Glutamatergic neuron (in vitro differentiated cells): ENCODE data around the gene RHBDD3. TPM values are rescaled to one million over a fixed set of nuclear protein-coding genes. Genes with fewer than 3 reads are reported as not detected.

Experiments used
- DNase-seq: peaks from one replicate; pipeline ENCODE4 v3.0.0; 2022
- H3K27ac Mint-ChIP-seq: one replicate; pipeline ENCODE4 v1.8.0; 2020; ENCODE audit warnings: mild to moderate bottlenecking, mixed read lengths, inconsistent platforms; ENCODE audit not compliant: unreplicated experiment
- H3K27me3 Mint-ChIP-seq: one replicate; pipeline ENCODE4 v1.8.0; 2020; ENCODE audit warnings: mild to moderate bottlenecking, moderate library complexity, mixed read lengths, inconsistent platforms; ENCODE audit not compliant: unreplicated experiment
- H3K36me3 Mint-ChIP-seq: one replicate; pipeline ENCODE4 v1.8.0; 2020; ENCODE audit warnings: mild to moderate bottlenecking, mixed read lengths, inconsistent platforms; ENCODE audit not compliant: unreplicated experiment
- H3K4me1 Mint-ChIP-seq: one replicate; pipeline ENCODE4 v1.8.0; 2020; ENCODE audit warnings: mild to moderate bottlenecking, low read depth, mixed read lengths, inconsistent platforms; ENCODE audit not compliant: unreplicated experiment
- H3K4me3 Mint-ChIP-seq: one replicate; pipeline ENCODE4 v1.8.0; 2020; ENCODE audit warnings: mild to moderate bottlenecking, mixed read lengths, inconsistent platforms; ENCODE audit not compliant: unreplicated experiment
- H3K9me3 Mint-ChIP-seq: one replicate; pipeline ENCODE4 v1.8.0; 2020; ENCODE audit warnings: mild to moderate bottlenecking, moderate library complexity, mixed read lengths, inconsistent platforms; ENCODE audit not compliant: unreplicated experiment
- long read RNA-seq: library from polyadenylated mRNA; unstranded; transcript quantifications from one replicate; pipeline ENCODE4 v2.0.0, GENCODE V29; 2020; ENCODE audit not compliant: unreplicated experiment
- total RNA-seq: library from RNA; stranded (reverse); fragmentation: NEBNext Ultra II Directional; extraction: Animal tissue kit (Norgen Biotek cat#: 25700); gene quantifications from one replicate; pipeline ENCODE4 v1.2.1, GENCODE V29; 2021; ENCODE audit not compliant: unreplicated experiment
- TF ChIP-seq, protein P1 (sequence below): fragments of 200-600 bp; sonication (generic); IDR thresholded peaks from one replicate; pipeline ENCODE4 v1.5.0; 2021; ENCODE audit not compliant: partially characterized antibody, unreplicated experiment

Gene RHBDD3
- total RNA-seq: 50.4 TPM
- long read RNA-seq, transcript RHBDD3-201 (7 exons, 1,794 nt): major isoform, 17 of 41 reads
- long read RNA-seq, partial matches to known transcripts: 4 of 41 reads
- long read RNA-seq, other reads (novel, unspliced or antisense): 16 of 41 reads

DNA sequence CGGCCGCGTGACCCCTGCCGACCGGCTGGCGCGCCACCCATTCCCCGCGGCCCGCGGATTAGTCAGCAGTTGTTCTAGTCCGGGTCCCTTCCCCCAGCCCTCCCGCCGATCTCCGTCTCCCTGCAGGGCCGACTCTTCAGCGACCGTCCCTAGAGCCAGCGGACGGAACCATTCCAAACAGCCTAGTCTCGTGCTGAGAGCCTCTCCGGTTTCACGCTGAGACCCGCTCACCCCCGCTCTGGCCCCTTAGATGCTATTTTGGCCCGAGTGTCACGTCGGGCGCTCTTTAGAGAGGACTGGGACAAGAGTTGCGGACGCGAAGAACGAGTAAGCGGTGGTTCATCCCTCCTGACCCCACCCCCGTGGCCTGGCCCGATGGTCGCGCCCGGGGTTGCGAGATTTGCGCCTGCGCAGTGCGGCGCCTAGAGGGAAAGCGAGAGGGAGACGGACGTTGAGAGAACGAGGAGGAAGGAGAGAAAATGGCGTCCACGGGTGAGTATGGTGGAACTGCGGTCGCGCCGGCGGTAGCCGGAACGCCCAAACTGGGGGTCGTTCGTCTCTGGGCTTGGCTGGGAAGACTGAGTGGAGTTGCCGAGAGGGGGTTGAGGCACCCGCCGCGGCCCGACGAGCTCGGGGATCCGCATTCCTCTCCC lies at the start of gene RHBDD3, which contains the start of gene EWSR1:
RHBDD3 (minus strand) TSS at position 124 of the 653 bp plus-strand sequence. CDS start 2,355 bp downstream, outside the sequence.
EWSR1 (plus strand) TSS at position 411 of the 653 bp plus-strand sequence; CDS start at position 480, 69 bp downstream.
- Mint-ChIP-seq H3K4me3 (peak within 1 kb of the TSS; percentile 98), H3K27me3 (peaks cover 9% of the 10 kb centered on the region), H3K9me3 (peaks cover 13% of the 10 kb centered on the region), H3K4me1 (peaks cover 33% of the 10 kb centered on the region), H3K27ac (peak within 1 kb of the TSS; percentile 99), H3K36me3 (peaks cover 9% of the 10 kb centered on the region)
- peak; percentile 96 for DNase-seq
- TF ChIP-seq, protein P1, sequence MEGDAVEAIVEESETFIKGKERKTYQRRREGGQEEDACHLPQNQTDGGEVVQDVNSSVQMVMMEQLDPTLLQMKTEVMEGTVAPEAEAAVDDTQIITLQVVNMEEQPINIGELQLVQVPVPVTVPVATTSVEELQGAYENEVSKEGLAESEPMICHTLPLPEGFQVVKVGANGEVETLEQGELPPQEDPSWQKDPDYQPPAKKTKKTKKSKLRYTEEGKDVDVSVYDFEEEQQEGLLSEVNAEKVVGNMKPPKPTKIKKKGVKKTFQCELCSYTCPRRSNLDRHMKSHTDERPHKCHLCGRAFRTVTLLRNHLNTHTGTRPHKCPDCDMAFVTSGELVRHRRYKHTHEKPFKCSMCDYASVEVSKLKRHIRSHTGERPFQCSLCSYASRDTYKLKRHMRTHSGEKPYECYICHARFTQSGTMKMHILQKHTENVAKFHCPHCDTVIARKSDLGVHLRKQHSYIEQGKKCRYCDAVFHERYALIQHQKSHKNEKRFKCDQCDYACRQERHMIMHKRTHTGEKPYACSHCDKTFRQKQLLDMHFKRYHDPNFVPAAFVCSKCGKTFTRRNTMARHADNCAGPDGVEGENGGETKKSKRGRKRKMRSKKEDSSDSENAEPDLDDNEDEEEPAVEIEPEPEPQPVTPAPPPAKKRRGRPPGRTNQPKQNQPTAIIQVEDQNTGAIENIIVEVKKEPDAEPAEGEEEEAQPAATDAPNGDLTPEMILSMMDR: no peak

- H3K27ac Mint-ChIP-seq: peak overlapping the region; percentile 3
- peaks cover 11% of the 10 kb centered on the region for H3K4me1 Mint-ChIP-seq
- peaks cover 6% of the 10 kb centered on the region for H3K9me3 Mint-ChIP-seq
- peaks cover 22% of the 10 kb centered on the region for H3K27me3 Mint-ChIP-seq
- TF ChIP-seq, protein P1: no peak
- no peak for DNase-seq
- H3K36me3 Mint-ChIP-seq: peaks cover 16% of the 10 kb centered on the region
- peak overlapping the region; percentile 35 for H3K4me3 Mint-ChIP-seq
Measured at GRCh38 chr22:29316141-29316828, 48.5 kb upstream of the RHBDD3 start.

- peak; percentile 55 for DNase-seq
- Mint-ChIP-seq H3K4me3 (peak within 1 kb of the TSS; percentile 79), H3K27ac (peak within 1 kb of the TSS; percentile 3), H3K9me3 (peaks cover 6% of the 10 kb centered on the region), H3K27me3 (peaks cover 22% of the 10 kb centered on the region), H3K36me3 (peaks cover 16% of the 10 kb centered on the region), H3K4me1 (peaks cover 13% of the 10 kb centered on the region)
- TF ChIP-seq, protein P1: no peak
Measured at GRCh38 chr22:29315286-29316140, 47.7 kb upstream of the RHBDD3 start, which contains the start of gene RASL10A. RASL10A (minus strand) TSS chr22:29315697; CDS start chr22:29315246, 451 bp downstream.

DNA sequence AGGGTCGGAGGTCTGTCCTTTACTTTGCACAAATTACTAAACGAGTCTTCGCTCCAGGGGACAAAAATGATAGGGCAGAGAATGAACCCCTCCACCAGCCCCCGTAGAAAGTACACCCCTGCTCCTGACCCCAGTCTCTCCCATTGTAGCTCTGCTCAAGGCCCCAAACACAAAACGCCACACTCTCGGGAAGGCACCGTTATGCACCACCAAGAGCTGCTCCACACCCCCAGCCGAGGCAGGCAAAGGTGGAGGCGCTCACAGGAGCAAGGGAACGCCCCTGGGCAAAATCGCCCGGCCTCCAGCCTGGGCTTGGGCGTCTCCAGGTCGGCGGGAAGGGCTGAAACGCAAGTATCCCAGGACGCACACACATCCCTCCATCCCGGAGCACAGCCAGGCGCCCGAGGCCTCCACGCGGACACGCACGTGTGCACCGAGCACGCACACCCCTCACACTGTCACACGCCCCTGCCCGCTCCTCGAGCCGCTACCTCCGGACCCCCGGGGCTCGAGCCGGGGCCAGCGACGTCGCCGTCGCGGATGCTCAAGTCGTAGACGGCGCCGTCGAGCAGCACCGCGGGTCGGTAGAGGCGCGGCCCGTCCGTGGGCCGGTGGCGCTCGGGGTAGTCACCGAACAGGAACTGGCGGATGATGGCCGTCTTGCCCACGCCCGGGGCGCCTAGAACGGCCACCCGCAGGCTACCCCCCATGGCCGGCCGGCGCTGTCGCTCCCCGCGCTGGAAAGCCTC lies 46.9 kb upstream of the RHBDD3 start:
- H3K36me3 Mint-ChIP-seq: peaks cover 16% of the 10 kb centered on the region
- H3K27me3 Mint-ChIP-seq: peaks cover 22% of the 10 kb centered on the region
- peaks cover 6% of the 10 kb centered on the region for H3K9me3 Mint-ChIP-seq
- H3K4me1 Mint-ChIP-seq: peaks cover 13% of the 10 kb centered on the region
- H3K4me3 Mint-ChIP-seq: peak overlapping the region; percentile 79
- no peak for DNase-seq
- H3K27ac Mint-ChIP-seq: peak overlapping the region; percentile 55
- TF ChIP-seq, protein P1: no peak
